ENCODE data around the gene CCDC179. TPM values are rescaled to one million over a fixed set of nuclear protein-coding genes. Genes with fewer than 3 reads are reported as not detected.

CCDC179 gene
- total and polyA plus RNA-seq, 10 of the 15 experiments (the other 5 are each of a cell fraction or from before 2014, with no cell fraction given), result 0.16 TPM; not detected in 9

DNA sequence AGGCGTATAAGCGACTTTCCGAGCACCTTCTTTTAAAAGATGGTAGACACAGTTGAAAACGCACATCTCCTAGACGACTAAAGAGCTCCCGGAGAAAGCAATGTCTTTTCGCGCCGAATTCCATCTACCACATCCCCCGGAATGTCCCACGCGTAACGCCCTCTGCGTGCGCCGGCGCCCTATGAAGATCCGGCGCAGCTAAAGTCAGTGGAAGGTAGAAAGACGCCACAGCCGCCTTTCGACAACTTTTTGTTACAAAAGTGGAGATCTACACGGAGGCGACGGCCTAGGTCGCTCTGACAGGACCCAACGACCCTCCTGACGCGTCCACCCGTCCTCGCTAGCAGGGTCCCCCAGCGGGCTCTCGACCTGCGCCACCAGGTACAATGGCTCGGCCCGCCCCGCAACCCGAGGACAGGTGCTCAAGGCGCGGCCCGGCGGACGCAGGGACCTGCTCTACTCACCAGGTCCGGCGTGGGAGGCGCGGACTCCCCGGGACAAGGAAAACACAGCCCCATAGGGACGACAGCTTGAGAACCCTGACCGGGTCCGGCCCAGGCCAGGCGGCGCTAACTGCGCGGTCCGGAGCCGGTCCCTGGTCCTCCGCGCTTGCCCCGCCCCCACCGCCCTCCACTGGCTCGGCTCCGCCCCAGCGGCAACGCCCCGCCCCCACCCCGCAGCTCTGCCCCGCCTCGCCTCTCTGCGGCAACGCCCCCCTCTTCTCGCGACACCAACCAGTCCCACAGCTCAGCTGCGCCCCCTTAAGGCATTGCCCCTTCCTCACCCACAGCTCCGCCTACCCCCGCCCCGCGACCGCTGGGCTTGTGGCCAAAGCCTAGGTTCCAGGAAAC lies 30.8 kb downstream of the CCDC179 start, which contains the start of gene SVIP (continued):
- TF ChIP-seq, protein P1, sequence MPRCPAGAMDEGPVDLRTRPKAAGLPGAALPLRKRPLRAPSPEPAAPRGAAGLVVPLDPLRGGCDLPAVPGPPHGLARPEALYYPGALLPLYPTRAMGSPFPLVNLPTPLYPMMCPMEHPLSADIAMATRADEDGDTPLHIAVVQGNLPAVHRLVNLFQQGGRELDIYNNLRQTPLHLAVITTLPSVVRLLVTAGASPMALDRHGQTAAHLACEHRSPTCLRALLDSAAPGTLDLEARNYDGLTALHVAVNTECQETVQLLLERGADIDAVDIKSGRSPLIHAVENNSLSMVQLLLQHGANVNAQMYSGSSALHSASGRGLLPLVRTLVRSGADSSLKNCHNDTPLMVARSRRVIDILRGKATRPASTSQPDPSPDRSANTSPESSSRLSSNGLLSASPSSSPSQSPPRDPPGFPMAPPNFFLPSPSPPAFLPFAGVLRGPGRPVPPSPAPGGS (IDR thresholded peaks at IDR 0.05; ENCODE audit: borderline replicate concordance, insufficient read depth, low read depth, low read length, poor library complexity, severe bottlenecking), result no peak
- TF ChIP-seq POLR2AphosphoS5 (IDR thresholded peaks at IDR 0.05; ENCODE audit: low read length), result peak; percentile 77
- TF ChIP-seq, protein P2, sequence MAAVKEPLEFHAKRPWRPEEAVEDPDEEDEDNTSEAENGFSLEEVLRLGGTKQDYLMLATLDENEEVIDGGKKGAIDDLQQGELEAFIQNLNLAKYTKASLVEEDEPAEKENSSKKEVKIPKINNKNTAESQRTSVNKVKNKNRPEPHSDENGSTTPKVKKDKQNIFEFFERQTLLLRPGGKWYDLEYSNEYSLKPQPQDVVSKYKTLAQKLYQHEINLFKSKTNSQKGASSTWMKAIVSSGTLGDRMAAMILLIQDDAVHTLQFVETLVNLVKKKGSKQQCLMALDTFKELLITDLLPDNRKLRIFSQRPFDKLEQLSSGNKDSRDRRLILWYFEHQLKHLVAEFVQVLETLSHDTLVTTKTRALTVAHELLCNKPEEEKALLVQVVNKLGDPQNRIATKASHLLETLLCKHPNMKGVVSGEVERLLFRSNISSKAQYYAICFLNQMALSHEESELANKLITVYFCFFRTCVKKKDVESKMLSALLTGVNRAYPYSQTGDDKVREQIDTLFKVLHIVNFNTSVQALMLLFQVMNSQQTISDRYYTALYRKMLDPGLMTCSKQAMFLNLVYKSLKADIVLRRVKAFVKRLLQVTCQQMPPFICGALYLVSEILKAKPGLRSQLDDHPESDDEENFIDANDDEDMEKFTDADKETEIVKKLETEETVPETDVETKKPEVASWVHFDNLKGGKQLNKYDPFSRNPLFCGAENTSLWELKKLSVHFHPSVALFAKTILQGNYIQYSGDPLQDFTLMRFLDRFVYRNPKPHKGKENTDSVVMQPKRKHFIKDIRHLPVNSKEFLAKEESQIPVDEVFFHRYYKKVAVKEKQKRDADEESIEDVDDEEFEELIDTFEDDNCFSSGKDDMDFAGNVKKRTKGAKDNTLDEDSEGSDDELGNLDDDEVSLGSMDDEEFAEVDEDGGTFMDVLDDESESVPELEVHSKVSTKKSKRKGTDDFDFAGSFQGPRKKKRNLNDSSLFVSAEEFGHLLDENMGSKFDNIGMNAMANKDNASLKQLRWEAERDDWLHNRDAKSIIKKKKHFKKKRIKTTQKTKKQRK (IDR thresholded peaks at IDR 0.05; ENCODE audit: low read depth, low read length), result no peak
- TF ChIP-seq SREBF1 (IDR thresholded peaks at IDR 0.05; ENCODE audit: low read length), result no peak
- TF ChIP-seq RFX5 (IDR thresholded peaks at IDR 0.05; ENCODE audit: low read depth, low read length), result no peak
- TF ChIP-seq SP1 (IDR thresholded peaks at IDR 0.05; ENCODE audit: low read depth, low read length), result peak; percentile 33
- TF ChIP-seq STAT3 (IDR thresholded peaks at IDR 0.05; ENCODE audit: low read depth, low read length), result no peak
- no peak for TF ChIP-seq KAT2A (conservative IDR thresholded peaks at IDR 0.05; ENCODE audit: control insufficient read depth, low read depth, low read length)
- TF ChIP-seq YBX1 (IDR thresholded peaks at IDR 0.05), result no peak
- no peak for TF ChIP-seq TARDBP (IDR thresholded peaks at IDR 0.05; ENCODE audit: borderline replicate concordance)
- TF ChIP-seq ETV6 (conservative IDR thresholded peaks at IDR 0.05 in 1 of 2, IDR thresholded peaks at IDR 0.05 in 1 of 2; ENCODE audit: borderline replicate concordance in 1 of 2, low read depth in 1 of 2), result no peak
